Activated CD4-positive, alpha-beta T cell treated with anti-CD3 and anti-CD28 coated beads for 36 hours (primary cell): ENCODE data around the gene FGF22. TPM values are rescaled to one million over a fixed set of nuclear protein-coding genes. Genes with fewer than 3 reads are reported as not detected.
A peak's percentile ranks its signal among the peaks of the same experiment; 100 is the strongest.
"Not testable (repeated sequence)": the region's sequence is repeated elsewhere in the genome, so short reads cannot be mapped to it uniquely, and the experiment has no call there.

Source experiments
- ATAC-seq: fragments of 200-7000 bp; cut with Tn5 transposase; one replicate; pipeline ENCODE4 v1.10.0; 2021; ENCODE audit warnings: mild to moderate bottlenecking, moderate library complexity
- CTCF ChIA-PET: fragments of 350-600 bp; sonication (Branson Sonifier 250); formaldehyde crosslinking; loops from one replicate; lab custom pipeline; 2021; ENCODE audit warnings: antibody characterized with exemption; lab: Charles Lee
- POLR2A ChIA-PET: fragments of 350-600 bp; sonication (Branson Sonifier 250); formaldehyde crosslinking; loops from one replicate; lab custom pipeline; 2021; ENCODE audit warnings: antibody characterized with exemption, inconsistent platforms; lab: Charles Lee
- DNase-seq: peaks from one replicate; pipeline ENCODE4 v3.0.0-alpha.2; 2020
- H3K27ac Mint-ChIP-seq: one replicate; pipeline ENCODE4 v1.8.0; 2021; ENCODE audit warnings: mixed read lengths
- H3K27me3 Mint-ChIP-seq: one replicate; pipeline ENCODE4 v1.8.0; 2021; ENCODE audit warnings: mixed read lengths
- H3K36me3 Mint-ChIP-seq: one replicate; pipeline ENCODE4 v1.8.0; 2021; ENCODE audit warnings: low read depth, mixed read lengths
- H3K4me1 Mint-ChIP-seq: one replicate; pipeline ENCODE4 v1.8.0; 2021; ENCODE audit warnings: mixed read lengths
- H3K4me3 Mint-ChIP-seq: one replicate; pipeline ENCODE4 v1.8.0; 2021; ENCODE audit warnings: mild to moderate bottlenecking, moderate library complexity, mixed read lengths
- H3K9me3 Mint-ChIP-seq: one replicate; pipeline ENCODE4 v1.8.0; 2021; ENCODE audit warnings: low read depth, mixed read lengths
- intact Hi-C, 2 experiments: fragments of 100-400 bp; cut with DNase I in 1 of 2; cut with micrococcal nuclease in 1 of 2; formaldehyde crosslinking; loops; one replicate each; pipeline versions ENCODE4 v1.14.2 to v1.15.1; 2022 to 2024; cut with DNase I, micrococcal nuclease
- total RNA-seq, 2 experiments: library from RNA; stranded (reverse); gene quantifications; one replicate each; pipeline ENCODE4 v1.2.3, GENCODE V29; 2021

Gene FGF22
- total RNA-seq, 2 experiments from 2014 or later, result not detected

- ChIA-PET CTCF (interaction anchor here (0.6 kb wide), 1 partner anchor 148 kb away, joined by 4 read pairs; no protein-coding TSS in a partner anchor), POLR2A (no interaction called here)
- DNase-seq, result peak; percentile 48
- peaks cover 32% of the 10 kb centered on the region for H3K36me3 Mint-ChIP-seq
- H3K9me3 Mint-ChIP-seq, result no peaks in the 10 kb centered on the region
- H3K27ac Mint-ChIP-seq, result peak overlapping the region; percentile 95
- no peak for ATAC-seq
- peaks cover 55% of the 10 kb centered on the region for H3K4me1 Mint-ChIP-seq
- no peaks in the 10 kb centered on the region for H3K27me3 Mint-ChIP-seq
- H3K4me3 Mint-ChIP-seq, result peak overlapping the region; percentile 96
- intact Hi-C loops, result no loop called here
These were observed 19.5 kb downstream of the FGF22 start for GRCh38 chr19:658916-659839.

- Mint-ChIP-seq H3K27ac (peak overlapping the region; percentile 95), H3K4me1 (peaks cover 51% of the 10 kb centered on the region), H3K36me3 (peaks cover 20% of the 10 kb centered on the region), H3K4me3 (peak overlapping the region; percentile 96), H3K27me3 (no peaks in the 10 kb centered on the region), H3K9me3 (no peaks in the 10 kb centered on the region)
- no peak for ATAC-seq
- no peak for DNase-seq
- intact Hi-C loops, result loop anchor here (1.0 to 5.0 kb wide), 6 partner anchors 28 to 511 kb away; partner anchors contain the start of genes BSG (in 1 of the 2), POLRMT (in 1 of the 2), PTBP1 (in 1 of the 2) and SBNO2 (in 1 of the 2)
- CTCF ChIA-PET, result interaction anchor here (0.7 kb wide), 1 partner anchor 24 kb away, joined by 4 read pairs; no protein-coding TSS in a partner anchor
- POLR2A ChIA-PET, result interaction anchor here (0.5 to 1.7 kb wide), 4 partner anchors 20 to 498 kb away, joined by 3 to 8 read pairs (median 3); no protein-coding TSS in a partner anchor
These were observed 21.2 kb downstream of the FGF22 start for GRCh38 chr19:660793-661426.

DNA sequence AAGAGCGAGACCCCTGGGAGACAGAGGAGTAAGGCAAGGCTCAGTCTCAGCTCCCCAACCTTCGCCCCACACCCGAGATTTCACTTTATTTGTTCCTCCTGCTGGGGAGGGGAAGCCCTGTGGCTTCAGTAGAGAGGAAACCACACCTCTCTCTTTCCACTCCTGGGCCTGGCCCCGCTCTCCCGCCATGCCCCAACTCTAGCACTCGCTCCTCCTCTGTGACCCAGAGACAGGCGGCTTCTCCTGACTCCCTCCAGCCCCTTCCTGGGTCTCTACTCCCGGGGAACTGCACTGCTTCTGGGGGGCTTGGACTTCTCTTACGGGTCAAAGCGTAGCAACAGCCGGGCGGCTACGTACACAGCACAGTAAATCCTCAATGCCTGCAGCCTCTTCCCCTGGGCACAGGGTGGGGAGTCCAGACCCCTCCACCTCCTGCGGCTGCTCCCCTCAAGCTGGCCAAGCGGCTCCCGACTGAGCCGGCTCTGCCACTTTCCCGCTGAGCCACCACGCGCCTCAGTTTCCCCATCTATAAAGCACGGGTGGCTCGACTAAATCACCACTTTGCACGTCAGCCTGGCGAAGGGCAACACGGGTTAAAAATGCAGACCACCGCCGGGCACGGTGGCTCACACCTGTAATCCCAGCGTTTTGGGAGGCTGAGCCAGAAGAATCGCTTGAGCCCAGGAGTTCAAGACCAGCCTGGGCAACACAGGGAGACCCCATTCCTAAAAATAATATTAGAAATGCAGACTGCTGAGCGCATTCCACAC lies 21.9 kb downstream of the FGF22 start:
- intact Hi-C loops, result loop anchor here (1.0 to 5.0 kb wide), 10 partner anchors 28 to 587 kb away; partner anchors contain the start of genes BSG (in 1 of the 2), MIDN (in 1 of the 2), POLRMT (in 1 of the 2) and PTBP1 (in 1 of the 2)
- H3K4me1 Mint-ChIP-seq, result peaks cover 47% of the 10 kb centered on the region
- no peaks in the 10 kb centered on the region for H3K9me3 Mint-ChIP-seq
- peak; percentile 50 for ATAC-seq
- DNase-seq, result peak; percentile 81
- ChIA-PET POLR2A (interaction anchor here (1.0 to 1.7 kb wide), 2 partner anchors 50 to 87 kb away, joined by 3 to 8 read pairs; no protein-coding TSS in a partner anchor), CTCF (interaction anchor here (0.6 to 0.7 kb wide), 2 partner anchors 25 to 73 kb away, joined by 3 to 4 read pairs; no protein-coding TSS in a partner anchor)
- no peaks in the 10 kb centered on the region for H3K27me3 Mint-ChIP-seq
- H3K27ac Mint-ChIP-seq, result peak overlapping the region; percentile 95
- H3K36me3 Mint-ChIP-seq, result peaks cover 15% of the 10 kb centered on the region
- peak overlapping the region; percentile 96 for H3K4me3 Mint-ChIP-seq

GRCh38 chr19:662207-662961 lies 22.7 kb downstream of the FGF22 start:
- H3K4me1 Mint-ChIP-seq, result peaks cover 42% of the 10 kb centered on the region
- ATAC-seq (peak; percentile 35), DNase-seq (peak; percentile 85)
- H3K27me3 Mint-ChIP-seq, result no peaks in the 10 kb centered on the region
- POLR2A ChIA-PET, result interaction anchor here (1.0 to 1.8 kb wide), 2 partner anchors 18 to 137 kb away, joined by 5 to 7 read pairs; no protein-coding TSS in a partner anchor
- peaks cover 15% of the 10 kb centered on the region for H3K36me3 Mint-ChIP-seq
- H3K4me3 Mint-ChIP-seq, result peak overlapping the region; percentile 96
- CTCF ChIA-PET, result interaction anchor here (0.6 to 1.7 kb wide), 2 partner anchors 71 to 72 kb away, joined by 3 to 13 read pairs; no protein-coding TSS in a partner anchor
- peak overlapping the region; percentile 95 for H3K27ac Mint-ChIP-seq
- intact Hi-C loops, result loop anchor here (1.0 to 5.0 kb wide), 9 partner anchors 90 to 586 kb away; partner anchors contain the start of genes BSG (in 1 of the 2), MIDN (in 1 of the 2), PTBP1 (in 1 of the 2) and RNU6-2 (in 1 of the 2)
- H3K9me3 Mint-ChIP-seq, result no peaks in the 10 kb centered on the region

DNA sequence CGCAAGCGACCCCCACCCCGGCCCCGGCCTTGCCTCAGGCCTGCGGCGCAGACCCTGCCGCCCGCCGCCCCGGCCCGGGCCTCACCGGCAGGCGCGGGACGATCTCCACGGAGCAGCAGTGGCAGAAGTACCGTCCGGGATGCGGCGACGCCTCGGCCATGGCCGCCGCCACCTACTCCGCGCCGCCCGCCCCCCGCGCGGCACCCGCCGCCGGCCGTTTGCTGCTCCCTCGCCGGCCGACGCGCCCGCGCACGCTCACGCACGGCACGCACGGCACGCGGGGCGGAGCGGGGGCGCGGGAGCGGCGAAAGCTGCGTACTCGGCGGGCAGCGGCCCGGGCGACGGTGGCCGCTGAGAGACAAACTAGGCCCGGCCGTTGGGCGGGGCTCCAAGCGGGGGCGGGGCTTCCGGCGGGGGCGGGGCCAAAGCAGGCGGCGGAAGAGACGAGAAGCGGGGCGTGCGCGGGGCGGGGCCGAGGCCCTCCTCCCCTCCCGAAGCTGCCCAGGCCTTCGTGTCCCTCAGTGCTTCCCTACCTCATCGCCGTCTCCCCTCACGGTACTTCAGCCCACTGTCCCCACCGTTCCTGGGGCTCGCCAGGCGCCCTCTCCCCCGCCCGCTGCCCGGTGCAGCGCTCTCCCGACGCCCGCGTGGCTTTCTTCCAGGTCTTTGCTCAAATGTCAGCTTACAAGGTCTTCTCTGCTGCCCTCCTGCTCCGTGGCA lies 23.4 kb downstream of the FGF22 start, which contains the start of gene RNF126:
Gene RNF126 (minus strand): TSS at position 253 of the 720 bp plus-strand sequence. CDS start 93 bp downstream, at position 160.
- POLR2A ChIA-PET, result interaction anchor here (1.0 to 1.8 kb wide), 2 partner anchors 18 to 136 kb away, joined by 5 to 7 read pairs; no protein-coding TSS in a partner anchor
- peaks cover 15% of the 10 kb centered on the region for H3K36me3 Mint-ChIP-seq
- peak within 1 kb of the TSS; percentile 96 for H3K4me3 Mint-ChIP-seq
- intact Hi-C loops, result loop anchor here (1.0 to 5.0 kb wide), 17 partner anchors 17 to 612 kb away; partner anchors contain the start of genes BSG (in 2 of the 2), PTBP1 (in 2 of the 2), CDC34 (in 1 of the 2) and FAM174C (in 1 of the 2)
- DNase-seq (peak; percentile 98), ATAC-seq (peak; percentile 49)
- peak within 1 kb of the TSS; percentile 95 for H3K27ac Mint-ChIP-seq
- CTCF ChIA-PET, result interaction anchor here (0.6 to 1.7 kb wide), 5 partner anchors 17 to 261 kb away, joined by 3 to 13 read pairs (median 3); no protein-coding TSS in a partner anchor
- peaks cover 37% of the 10 kb centered on the region for H3K4me1 Mint-ChIP-seq
- H3K9me3 Mint-ChIP-seq, result no peaks in the 10 kb centered on the region
- no peaks in the 10 kb centered on the region for H3K27me3 Mint-ChIP-seq

DNA sequence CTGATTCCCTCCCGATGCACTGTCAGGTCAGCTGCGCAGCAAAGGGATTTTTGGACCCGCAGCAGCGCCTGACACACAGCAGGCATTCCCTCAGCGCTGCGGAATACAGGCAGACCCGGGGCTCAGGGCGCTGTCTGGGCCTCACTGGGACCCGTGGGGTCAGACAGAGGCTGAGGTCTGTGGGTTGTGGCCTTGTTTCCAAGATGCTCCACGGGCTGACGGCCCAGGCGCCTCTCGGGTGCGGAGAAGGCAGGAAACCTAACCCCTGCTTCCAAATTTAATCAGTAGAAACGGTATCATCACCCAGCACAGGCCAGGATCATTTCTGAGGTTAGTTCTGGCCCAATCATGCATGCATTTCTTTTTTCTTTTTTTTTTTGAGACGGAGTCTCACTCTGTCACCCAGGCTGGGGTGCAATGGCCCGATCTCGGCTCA lies 24.0 kb downstream of the FGF22 start:
- H3K4me3 Mint-ChIP-seq, result peak overlapping the region; percentile 74
- ATAC-seq (no peak), DNase-seq (no peak)
- ChIA-PET POLR2A (interaction anchor here (0.6 to 1.8 kb wide), 3 partner anchors 17 to 136 kb away, joined by 4 to 7 read pairs (median 5); no protein-coding TSS in a partner anchor), CTCF (interaction anchor here (0.6 to 1.7 kb wide), 5 partner anchors 16 to 260 kb away, joined by 3 to 13 read pairs (median 3); no protein-coding TSS in a partner anchor)
- peaks cover 33% of the 10 kb centered on the region for H3K4me1 Mint-ChIP-seq
- H3K27me3 Mint-ChIP-seq, result no peaks in the 10 kb centered on the region
- no peaks in the 10 kb centered on the region for H3K9me3 Mint-ChIP-seq
- peaks cover 13% of the 10 kb centered on the region for H3K36me3 Mint-ChIP-seq
- intact Hi-C loops, result loop anchor here (1.0 to 5.0 kb wide), 17 partner anchors 17 to 612 kb away; partner anchors contain the start of genes BSG (in 2 of the 2), PTBP1 (in 2 of the 2), CDC34 (in 1 of the 2) and FAM174C (in 1 of the 2)
- H3K27ac Mint-ChIP-seq, result peak overlapping the region; percentile 87

- CTCF ChIA-PET, result no interaction called here
- Mint-ChIP-seq H3K27me3 (peaks cover 4% of the 10 kb centered on the region), H3K36me3 (peaks cover 10% of the 10 kb centered on the region), H3K9me3 (no peaks in the 10 kb centered on the region), H3K4me1 (peaks cover 22% of the 10 kb centered on the region), H3K27ac (peak overlapping the region; percentile 51), H3K4me3 (peak overlapping the region; percentile 74)
- intact Hi-C loops, result loop anchor here (1.0 to 5.0 kb wide), 6 partner anchors 40 to 507 kb away; partner anchors contain the start of genes BSG (in 1 of the 2), PTBP1 (in 1 of the 2) and SBNO2 (in 1 of the 2)
- POLR2A ChIA-PET, result no interaction called here
- peak; percentile 8 for ATAC-seq
- peak; percentile 90 for DNase-seq
These were observed 25.3 kb downstream of the FGF22 start for GRCh38 chr19:664913-665443.

DNA sequence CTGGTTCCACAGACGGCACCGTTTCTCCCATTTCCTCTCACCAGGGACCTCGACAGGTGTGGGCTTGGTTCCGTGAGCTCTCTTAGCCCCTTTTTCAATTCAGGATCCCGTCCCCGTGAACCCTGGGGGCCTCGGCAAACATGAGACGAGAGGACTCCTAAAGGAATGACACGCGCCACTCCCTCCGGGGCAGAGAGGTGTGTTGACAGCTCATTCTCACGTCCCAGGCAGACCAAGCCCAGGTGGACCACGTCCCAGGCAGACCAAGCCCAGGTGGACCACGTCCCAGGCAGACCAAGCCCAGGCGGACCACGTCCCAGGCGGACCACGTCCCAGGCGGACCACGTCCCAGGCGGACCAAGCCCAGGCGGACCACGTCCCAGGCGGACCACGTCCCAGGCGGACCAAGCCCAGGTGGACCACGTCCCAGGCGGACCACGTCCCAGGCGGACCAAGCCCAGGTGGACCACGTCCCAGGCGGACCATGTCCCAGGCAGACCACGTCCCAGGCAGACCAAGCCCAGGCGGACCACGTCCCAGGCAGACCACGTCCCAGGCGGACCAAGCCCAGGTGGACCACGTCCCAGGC lies 27.4 kb downstream of the FGF22 start:
- POLR2A ChIA-PET, result not testable (repeated sequence)

More for the DNA sequence above, 27.4 kb downstream of the FGF22 start:
- H3K27ac Mint-ChIP-seq, DNase-seq, H3K27me3 Mint-ChIP-seq, intact Hi-C loops, H3K4me3 Mint-ChIP-seq, H3K36me3 Mint-ChIP-seq, H3K9me3 Mint-ChIP-seq, ATAC-seq: not testable (repeated sequence)
- CTCF ChIA-PET, result interaction anchor here (2.1 kb wide), 1 partner anchor 13 kb away, joined by 11 read pairs; no protein-coding TSS in a partner anchor
- H3K4me1 Mint-ChIP-seq, result peaks cover 13% of the 10 kb centered on the region
